GM23248 (cell line): Measurements from ENCODE around the gene MEG3.

ENCODE experiments used
- EZH2 ChIP-seq: fragments of 200-600 bp; sonication (generic); IDR thresholded peaks from 2 replicates; pipeline ENCODE4 v1.6.1; 2018; ENCODE audit warnings: antibody characterized with exemption, mild to moderate bottlenecking; ENCODE audit not compliant: insufficient read depth, poor library complexity, severe bottlenecking
- EZH2phosphoT487 ChIP-seq: fragments of 200-600 bp; sonication (generic); IDR thresholded peaks from 2 replicates; pipeline ENCODE4 v1.6.1; 2018; ENCODE audit warnings: antibody characterized with exemption, moderate library complexity, mild to moderate bottlenecking, low read depth; ENCODE audit not compliant: insufficient read depth

DNA sequence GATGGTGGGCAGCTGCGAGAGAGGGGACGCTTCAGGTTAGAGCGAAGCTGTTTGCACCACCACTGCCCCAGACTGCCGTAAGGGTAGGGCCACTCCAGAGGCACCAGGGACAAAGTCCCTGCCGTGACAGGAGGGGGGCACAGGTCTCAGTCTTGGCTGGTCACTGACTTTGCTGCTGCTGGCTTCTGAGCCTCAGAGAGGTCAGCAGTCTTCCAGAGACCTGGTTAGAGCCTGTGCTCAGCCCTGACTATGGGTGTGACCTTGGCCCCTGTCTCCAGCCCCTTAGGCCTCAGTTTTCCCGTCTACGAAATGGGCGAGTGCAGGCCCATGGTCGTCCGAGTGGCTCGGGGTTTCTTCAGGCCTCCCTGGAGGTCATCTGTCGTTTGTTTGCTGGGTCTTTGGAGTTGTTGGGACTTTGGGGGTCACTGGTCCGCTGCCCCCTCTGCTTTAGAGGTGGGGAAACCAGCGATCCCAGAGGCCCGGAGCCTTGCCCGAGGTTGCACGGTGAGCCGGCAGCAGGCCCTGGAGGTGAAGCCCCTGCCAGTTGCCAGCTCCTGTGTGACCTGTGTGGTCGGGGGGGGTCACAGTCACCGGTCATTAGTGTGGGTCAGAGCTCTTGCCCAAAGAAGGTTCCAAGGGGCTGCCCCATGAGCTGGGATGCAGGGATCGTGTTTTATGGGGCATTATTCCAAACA, 15.3 kb downstream of the MEG3 start:
- TF ChIP-seq EZH2 (no peak), EZH2phosphoT487 (no peak)
